Ecto neural progenitor cell (in vitro differentiated cells): ENCODE measurements around the gene FLT3.
"Not testable (repeated sequence)": the region's sequence is repeated elsewhere in the genome, so short reads cannot be mapped to it uniquely, and the experiment has no call there.

Experiments used
- DNase-seq: peaks from one replicate; pipeline ENCODE4 v3.0.0-alpha.2; 2018; ENCODE audit warnings: low spot score

The FLT3 gene

GRCh38 chr13:28099396-28100149 lies 803 bp downstream of the FLT3 start:
- DNase-seq: no peak

GRCh38 chr13:28097503-28097902 lies 2.9 kb downstream of the FLT3 start:
- DNase-seq: no peak

- DNase-seq: no peak
These were observed 6.1 kb downstream of the FLT3 start for GRCh38 chr13:28094306-28094705.

- DNase-seq: no peak
These were observed 6.5 kb downstream of the FLT3 start for GRCh38 chr13:28093881-28094280.

- no peak for DNase-seq
These were observed 7.9 kb downstream of the FLT3 start for GRCh38 chr13:28092431-28092830.

GRCh38 chr13:28089065-28089464 lies 11.3 kb downstream of the FLT3 start:
- no peak for DNase-seq

DNA sequence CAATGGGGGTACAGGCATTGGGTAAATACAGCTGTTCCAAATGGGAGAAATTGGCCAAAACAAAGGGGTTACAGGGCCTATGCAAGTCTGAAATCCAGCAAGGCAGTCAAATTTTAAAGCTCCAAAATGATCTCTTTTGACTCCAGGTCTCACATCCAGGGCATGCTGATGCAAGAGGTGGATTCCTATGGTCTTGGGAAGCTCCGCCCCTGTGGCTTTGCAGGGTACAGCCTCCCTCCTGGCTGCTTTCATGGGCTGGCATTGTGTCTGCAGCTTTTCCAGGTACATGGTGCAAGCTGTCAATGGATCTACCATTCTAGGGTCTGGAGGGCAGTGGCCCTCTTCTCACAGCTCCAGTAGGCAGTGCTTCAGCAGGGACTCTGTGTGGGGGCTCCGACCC lies 22.6 kb downstream of the FLT3 start:
- DNase-seq: not testable (repeated sequence)

- DNase-seq: no peak
These were observed 23.1 kb downstream of the FLT3 start for GRCh38 chr13:28077231-28077630.

DNA sequence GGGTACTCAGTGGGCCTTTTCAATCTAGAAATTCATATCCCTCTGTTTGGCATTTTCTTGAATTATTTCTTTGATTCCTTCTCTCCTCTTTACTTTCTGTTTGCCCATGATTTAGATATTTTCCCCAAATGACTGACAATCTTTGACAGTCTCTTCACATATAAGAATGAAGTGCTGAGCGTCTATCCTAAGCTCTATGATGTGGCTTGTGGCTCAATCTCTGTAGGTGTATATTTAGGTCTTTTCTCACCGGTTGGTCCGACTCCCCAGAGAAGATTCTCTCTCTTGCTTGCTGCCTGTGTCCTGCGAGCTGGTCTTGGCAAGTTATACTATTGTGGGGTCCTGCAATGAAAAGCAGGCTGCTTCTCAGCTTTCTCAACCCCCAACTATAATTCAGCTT lies 29.0 kb downstream of the FLT3 start:
- no peak for DNase-seq

DNA sequence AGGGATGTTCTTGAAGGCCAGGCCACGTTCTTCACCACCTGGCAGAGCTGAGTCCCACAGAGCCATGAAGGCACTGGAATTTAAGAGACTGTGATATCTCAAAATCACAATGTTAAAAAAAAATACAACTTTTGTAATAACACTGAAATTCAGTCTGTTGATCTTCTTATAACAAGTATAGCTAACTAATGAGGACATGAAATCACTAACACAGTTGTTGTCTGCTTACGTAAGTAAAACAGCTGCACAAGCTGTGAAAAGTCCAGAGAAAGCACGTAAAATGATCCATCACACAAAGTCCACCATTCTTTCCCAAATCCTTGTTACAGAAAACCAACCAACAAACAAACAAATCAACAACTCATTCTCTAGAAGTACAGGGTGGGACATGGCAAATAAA lies 32.9 kb downstream of the FLT3 start:
- no peak for DNase-seq

- peak; percentile 48 for DNase-seq
These were observed 41.3 kb downstream of the FLT3 start for GRCh38 chr13:28058866-28059613.

DNA sequence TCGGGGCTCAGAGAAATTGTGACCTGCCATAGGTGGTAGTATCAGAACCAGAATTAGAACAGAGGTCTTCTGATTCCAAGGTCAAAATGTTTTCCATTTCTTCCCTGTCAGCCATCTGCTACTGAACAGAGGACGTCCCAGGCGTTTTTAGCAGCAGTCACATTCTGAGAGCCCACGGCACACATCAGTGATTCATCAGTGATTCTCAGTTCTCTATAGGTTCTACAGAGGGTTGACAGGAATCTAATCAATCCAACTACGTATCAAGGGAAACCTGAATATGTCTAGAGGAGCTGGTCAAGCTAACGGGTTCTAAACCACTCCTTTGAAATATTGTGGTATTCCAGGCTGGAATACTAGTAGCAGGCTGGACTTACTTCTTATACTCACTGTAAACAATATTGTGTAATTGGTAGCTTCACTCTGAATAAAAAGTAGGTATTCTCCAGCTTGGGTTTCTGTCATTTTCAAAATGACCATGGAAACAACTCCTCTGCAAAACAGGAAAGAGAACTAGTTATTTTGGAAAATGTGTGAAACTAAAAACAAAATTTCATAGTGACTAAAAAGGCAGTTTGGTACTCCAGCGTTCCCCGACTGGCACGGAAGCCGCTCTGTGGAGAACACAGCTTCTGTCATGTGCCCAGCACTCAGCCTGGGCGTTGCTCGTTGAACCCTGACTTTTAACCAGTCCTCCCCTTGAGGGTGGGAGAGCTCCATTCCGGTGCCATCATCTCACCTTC lies 43.2 kb downstream of the FLT3 start:
- DNase-seq: no peak

DNA sequence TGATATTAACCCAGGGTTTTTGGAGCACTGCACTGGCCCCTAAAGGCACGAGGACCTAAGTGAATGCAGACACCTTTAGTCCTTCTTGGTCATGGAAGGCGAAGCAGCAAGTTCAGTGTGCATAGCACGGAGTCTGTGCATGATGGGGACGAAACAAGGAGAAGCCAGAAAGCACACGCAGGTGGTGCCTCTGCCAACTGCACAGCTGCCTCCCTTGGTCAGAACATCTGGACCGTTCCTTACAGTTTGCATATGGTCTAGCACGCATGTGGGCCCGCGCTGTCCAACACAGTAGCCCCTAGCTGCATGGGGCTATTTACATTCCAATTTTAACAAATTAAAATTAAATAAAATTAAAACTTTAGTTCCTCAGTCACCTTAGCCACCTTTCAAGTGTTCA lies 44.0 kb downstream of the FLT3 start:
- no peak for DNase-seq

DNA sequence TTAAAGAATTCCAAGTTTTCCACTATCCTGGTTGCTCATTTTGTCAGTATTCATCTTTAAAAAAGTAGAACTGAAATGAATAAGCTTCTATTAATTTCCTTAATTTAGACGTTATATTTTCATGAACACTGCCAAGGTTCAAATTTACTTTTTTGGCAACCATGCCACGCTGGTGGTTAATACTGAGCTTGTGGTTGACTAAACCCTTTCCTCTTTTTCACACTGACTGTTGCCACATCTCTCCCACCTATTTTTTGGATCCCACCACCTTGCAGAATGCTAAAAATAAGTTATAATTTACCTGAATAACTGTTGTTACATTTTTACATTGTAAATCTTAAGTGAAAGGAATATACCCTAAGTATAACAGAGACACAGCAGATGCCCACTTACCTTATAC lies 45.0 kb downstream of the FLT3 start:
- DNase-seq: no peak

DNA sequence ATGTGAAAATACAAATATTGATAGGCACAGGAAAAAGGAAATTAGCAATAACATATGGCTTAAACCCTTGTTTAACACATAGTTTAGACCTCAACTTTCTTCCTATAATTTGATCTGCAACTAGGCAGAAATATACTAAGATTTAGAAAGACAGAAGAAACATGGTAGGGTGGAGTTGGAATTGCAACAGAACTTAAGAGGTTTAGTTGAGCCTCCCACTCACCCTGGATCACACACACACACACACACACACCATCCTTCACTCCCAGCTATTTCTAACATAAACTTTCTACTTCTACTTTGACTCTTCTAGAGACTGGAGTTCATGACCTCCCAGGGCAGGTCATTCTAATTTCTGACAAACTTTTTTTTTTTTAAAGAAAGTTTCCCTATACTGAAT lies 47.4 kb downstream of the FLT3 start:
- DNase-seq: no peak

GRCh38 chr13:28049880-28050875 lies 50.2 kb downstream of the FLT3 start:
- DNase-seq: no peak

DNA sequence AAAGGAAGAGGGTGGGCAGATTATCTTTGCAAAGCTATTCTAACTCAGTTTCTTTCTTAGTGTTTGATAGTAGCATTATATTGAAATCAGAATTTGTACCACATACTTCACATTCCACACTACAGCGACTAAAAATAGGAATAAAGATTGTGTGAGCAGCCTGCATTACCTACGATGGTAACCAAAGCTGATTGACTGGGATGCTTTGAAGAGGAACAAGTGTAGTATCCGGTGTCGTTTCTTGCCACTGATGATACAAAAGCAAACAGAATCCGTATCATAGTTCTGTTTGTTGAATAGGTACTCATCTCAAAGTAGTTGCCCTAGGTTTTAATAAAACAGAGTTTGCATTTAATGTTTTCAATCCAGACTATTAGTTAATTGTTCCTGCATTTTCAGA lies 51.2 kb downstream of the FLT3 start:
- no peak for DNase-seq

DNA sequence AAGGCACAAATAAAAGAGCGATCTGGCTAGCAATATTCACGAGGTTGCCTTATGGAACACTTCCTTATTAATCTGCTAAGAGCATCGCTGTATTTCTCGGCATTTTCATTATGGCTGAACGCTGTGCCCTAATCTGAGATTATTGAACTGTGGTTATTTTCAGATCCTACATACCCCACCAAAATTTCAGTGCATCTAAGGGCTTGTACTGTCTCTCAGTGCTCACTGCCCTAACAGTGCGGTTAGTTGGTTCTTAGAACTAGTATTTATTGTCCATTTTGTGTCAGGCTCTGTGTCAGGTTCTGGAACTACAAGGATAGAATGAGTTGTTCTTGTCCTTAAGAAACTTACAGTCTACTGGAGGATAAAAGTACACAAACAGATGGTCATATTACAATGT lies 51.6 kb downstream of the FLT3 start:
- DNase-seq: no peak

GRCh38 chr13:28047757-28048388 lies 52.5 kb downstream of the FLT3 start:
- no peak for DNase-seq

- no peak for DNase-seq
These were observed 53.4 kb downstream of the FLT3 start for GRCh38 chr13:28046981-28047380.

DNA sequence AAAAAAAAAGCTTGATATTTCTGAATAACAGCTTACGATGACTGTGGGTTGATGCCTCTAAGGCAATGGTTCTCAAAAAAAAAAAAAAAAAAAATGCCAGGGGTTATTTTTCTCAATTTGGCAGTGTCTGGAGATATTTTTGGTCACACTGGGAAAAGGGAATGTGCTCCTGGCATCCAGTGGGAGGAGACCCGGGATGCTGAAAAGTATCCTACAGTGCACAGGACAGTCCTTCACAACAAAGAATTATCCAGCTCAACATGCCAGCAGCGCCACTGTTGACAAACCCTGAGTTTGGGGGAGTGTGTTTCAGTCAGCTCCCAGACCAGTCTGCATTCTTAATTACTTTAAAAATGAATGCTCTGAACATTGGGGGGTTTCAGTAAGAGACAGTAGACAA lies 54.5 kb downstream of the FLT3 start:
- DNase-seq: no peak
